B cell (primary cell): ENCODE data around the gene ZNF189. TPM values are rescaled to one million over a fixed set of nuclear protein-coding genes. Genes with fewer than 3 reads are reported as not detected.

Experiments
- ATAC-seq: fragments of 200-7000 bp; cut with Tn5 transposase; one replicate; pipeline ENCODE4 v1.10.0; 2021; ENCODE audit warnings: low read depth, mild to moderate bottlenecking, moderate number of reproducible peaks, moderate library complexity
- CTCF ChIA-PET: fragments of 350-600 bp; sonication (Branson Sonifier 250); formaldehyde crosslinking; loops from one replicate; lab custom pipeline; 2021; ENCODE audit warnings: antibody characterized with exemption, inconsistent platforms; lab: Charles Lee
- POLR2A ChIA-PET: fragments of 350-600 bp; sonication (Branson Sonifier 250); formaldehyde crosslinking; loops from one replicate; lab custom pipeline; 2021; ENCODE audit warnings: antibody characterized with exemption; lab: Charles Lee
- DNase-seq: peaks from one replicate; pipeline ENCODE4 v3.0.0; 2013
- H2AFZ ChIP-seq: 2 replicates; pipeline ENCODE4 v1.6.1; 2012; ENCODE audit warnings: mild to moderate bottlenecking, low read depth, low read length; ENCODE audit not compliant: insufficient read depth, poor library complexity, severe bottlenecking
- H3K27ac ChIP-seq, 2 donors: 1 replicate in 1 of 2; 2 replicates in 1 of 2; pipeline ENCODE4 v1.5.1; 2012 to 2013; ENCODE audit warnings: low read length in 2 of 2, mild to moderate bottlenecking in 2 of 2, moderate library complexity in 1 of 2
- H3K27me3 ChIP-seq, 4 experiments: fragments of 200-600 bp in 1 of 4; sonication (generic) in 1 of 4; replicated peaks in 1 of 4; 1 replicate in 2 of 4; 2 replicates in 2 of 4; pipeline versions ENCODE4 v1.6.1 to v1.7.0; 2013 to 2016; ENCODE audit warnings: low read length in 3 of 4, mild to moderate bottlenecking in 2 of 4, mixed read lengths in 1 of 4, moderate library complexity in 1 of 4; ENCODE audit not compliant: insufficient read depth in 4 of 4, control insufficient read depth in 3 of 4; ENCODE audit errors: control extremely low read depth in 1 of 4
- H3K36me3 ChIP-seq, 2 experiments: replicated peaks in 1 of 2; 1 replicate in 1 of 2; 2 replicates in 1 of 2; pipeline versions ENCODE4 v1.6.1 to v1.7.1; 2013; ENCODE audit warnings: low read length in 1 of 2; ENCODE audit not compliant: insufficient read depth in 2 of 2, control insufficient read depth in 1 of 2; ENCODE audit errors: control extremely low read depth in 1 of 2, extremely low read depth in 1 of 2
- H3K4me1 ChIP-seq, 2 donors: fragments of 200-600 bp in 1 of 2; sonication (generic) in 1 of 2; 1 replicate in 1 of 2; 2 replicates in 1 of 2; pipeline versions ENCODE4 v1.5.1 to v1.6.1; 2013 to 2017; ENCODE audit warnings: low read length in 2 of 2; ENCODE audit not compliant: control insufficient read depth in 2 of 2, insufficient read depth in 2 of 2
- H3K4me2 ChIP-seq: replicated peaks from 2 replicates; pipeline ENCODE3; 2012; ENCODE audit warnings: mild to moderate bottlenecking, low read depth, low read length; ENCODE audit not compliant: poor library complexity, severe bottlenecking
- H3K4me3 ChIP-seq, 5 experiments: fragments of 200-600 bp in 1 of 5; sonication (generic) in 1 of 5; 1 replicate in 3 of 5; 2 replicates in 2 of 5; pipeline versions ENCODE4 v1.5.1 to v1.7.0; 2011 to 2016; ENCODE audit warnings: low read length in 4 of 5, mild to moderate bottlenecking in 4 of 5, low read depth in 2 of 5, control low read depth in 1 of 5, moderate library complexity in 1 of 5; ENCODE audit not compliant: insufficient read depth in 1 of 5; ENCODE audit errors: control extremely low read depth in 1 of 5, extremely low read depth in 1 of 5
- H3K79me2 ChIP-seq: fragments of 200-600 bp; sonication (generic); one replicate; pipeline ENCODE4 v1.6.0; 2016; ENCODE audit warnings: low read length; ENCODE audit not compliant: control insufficient read depth, insufficient read depth
- H3K9ac ChIP-seq: fragments of 200-600 bp; sonication (generic); 2 replicates; pipeline ENCODE4 v1.6.1; 2017; ENCODE audit warnings: mild to moderate bottlenecking, low read length, moderate library complexity
- H3K9me3 ChIP-seq, 3 donors: one replicate each; pipeline versions ENCODE4 v1.6.1 to v1.7.1; 2013; ENCODE audit warnings: low read length in 2 of 3; ENCODE audit not compliant: control insufficient read depth in 2 of 3, insufficient read depth in 1 of 3; ENCODE audit errors: control extremely low read depth in 1 of 3
- H4K20me1 ChIP-seq: 2 replicates; pipeline ENCODE4 v1.6.0; 2012; ENCODE audit warnings: mild to moderate bottlenecking, low read length; ENCODE audit not compliant: insufficient read depth, control insufficient read depth, poor library complexity, severe bottlenecking
- H3K27ac Mint-ChIP-seq: one replicate; pipeline ENCODE4 v1.8.0; 2021; ENCODE audit warnings: mixed read lengths
- H3K27me3 Mint-ChIP-seq: one replicate; pipeline ENCODE4 v1.8.0; 2021; ENCODE audit warnings: mixed read lengths
- H3K4me1 Mint-ChIP-seq: one replicate; pipeline ENCODE4 v1.8.0; 2021; ENCODE audit warnings: mixed read lengths
- H3K4me3 Mint-ChIP-seq: one replicate; pipeline ENCODE4 v1.8.0; 2021; ENCODE audit warnings: mixed read lengths
- H3K9me3 Mint-ChIP-seq: one replicate; pipeline ENCODE4 v1.8.0; 2022; ENCODE audit warnings: mixed read lengths; ENCODE audit not compliant: insufficient read depth
- EZH2 ChIP-seq: IDR thresholded peaks from 2 replicates; pipeline ENCODE4 v1.6.1; 2012; ENCODE audit warnings: borderline replicate concordance, low read depth, mild to moderate bottlenecking, moderate library complexity, low read length; ENCODE audit not compliant: insufficient read depth, poor library complexity, severe bottlenecking
- WGBS: methylation state at CpG from one replicate; pipeline ENCODE4 v1.1.5; 2013; ENCODE audit warnings: missing lambda C conversion rate; ENCODE audit not compliant: insufficient coverage; 5-methylcytosine and 5-hydroxymethylcytosine counted together
- intact Hi-C: fragments of 100-400 bp; cut with micrococcal nuclease; formaldehyde crosslinking; loops from one replicate; pipeline ENCODE4 v1.10.0; 2022
- polyA plus RNA-seq: library from polyadenylated mRNA; depleted of rRNA; stranded (reverse); fragments of >200 nt; gene quantifications from 2 replicates; pipeline ENCODE4 v1.2.3, GENCODE V29; 2012
- total RNA-seq, 2 donors: library from RNA; stranded (reverse); fragments of 120-200 nt in 1 of 2; gene quantifications; 1 replicate in 1 of 2; 2 replicates in 1 of 2; pipeline versions ENCODE4 v1.2.3 to v1.2.4, GENCODE V29; 2013 to 2022
- TF ChIP-seq, protein P1 (sequence below): fragments of 200-600 bp; IDR thresholded peaks from one replicate; pipeline ENCODE4 v1.8.0; 2022; ENCODE audit warnings: antibody characterized with exemption, mild to moderate bottlenecking

The ZNF189 gene
- total and polyA plus RNA-seq, 2 donors (not counting 1 experiment from before 2014, with no cell fraction given): 4.0 to 25.7 TPM

DNA sequence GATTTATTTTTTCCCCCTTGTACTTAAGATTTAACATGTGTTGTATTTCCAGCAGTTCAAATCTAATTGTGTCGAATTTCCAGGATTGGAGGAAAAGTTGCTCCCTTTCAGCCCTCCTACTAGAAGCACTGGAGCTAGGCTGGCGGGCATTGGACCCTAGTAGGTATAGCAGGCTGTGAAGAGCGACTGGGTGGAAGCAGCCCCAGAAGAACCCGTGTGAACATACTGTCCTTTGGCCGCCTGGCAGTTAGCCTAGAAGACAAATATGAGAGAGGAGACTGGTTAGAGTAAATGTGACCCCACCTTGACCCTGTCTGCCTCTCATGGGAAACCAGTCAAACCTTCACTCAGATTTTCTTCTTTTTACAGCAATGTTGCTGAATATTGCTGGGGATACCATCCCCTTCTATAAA lies 23.0 kb downstream of the ZNF189 start:
- ChIA-PET POLR2A (no interaction called here), CTCF (no interaction called here)
- no CpG with 5 or more reads among the region's 5 CpGs for WGBS
- Mint-ChIP-seq H3K27ac (no peak overlapping the region), H3K4me3 (no peak overlapping the region), H3K9me3 (peaks cover 11% of the 10 kb centered on the region), H3K4me1 (no peaks in the 10 kb centered on the region), H3K27me3 (peaks cover 4% of the 10 kb centered on the region)
- peaks cover 0 to 14% (median 0%) of the 10 kb centered on the region in 3 donors for H3K9me3 ChIP-seq
- no peak overlapping the region for H3K4me3 ChIP-seq
- H4K20me1 ChIP-seq: no peaks in the 10 kb centered on the region
- H3K4me1 ChIP-seq: no peaks in the 10 kb centered on the region
- no peak overlapping the region for H3K4me2 ChIP-seq
- intact Hi-C loops: no loop called here
- no peaks in the 10 kb centered on the region for H3K79me2 ChIP-seq
- no peak for DNase-seq
- no peak overlapping the region for H3K27ac ChIP-seq
- no peak for ATAC-seq
- H3K9ac ChIP-seq: no peak overlapping the region
- TF ChIP-seq, protein P1, sequence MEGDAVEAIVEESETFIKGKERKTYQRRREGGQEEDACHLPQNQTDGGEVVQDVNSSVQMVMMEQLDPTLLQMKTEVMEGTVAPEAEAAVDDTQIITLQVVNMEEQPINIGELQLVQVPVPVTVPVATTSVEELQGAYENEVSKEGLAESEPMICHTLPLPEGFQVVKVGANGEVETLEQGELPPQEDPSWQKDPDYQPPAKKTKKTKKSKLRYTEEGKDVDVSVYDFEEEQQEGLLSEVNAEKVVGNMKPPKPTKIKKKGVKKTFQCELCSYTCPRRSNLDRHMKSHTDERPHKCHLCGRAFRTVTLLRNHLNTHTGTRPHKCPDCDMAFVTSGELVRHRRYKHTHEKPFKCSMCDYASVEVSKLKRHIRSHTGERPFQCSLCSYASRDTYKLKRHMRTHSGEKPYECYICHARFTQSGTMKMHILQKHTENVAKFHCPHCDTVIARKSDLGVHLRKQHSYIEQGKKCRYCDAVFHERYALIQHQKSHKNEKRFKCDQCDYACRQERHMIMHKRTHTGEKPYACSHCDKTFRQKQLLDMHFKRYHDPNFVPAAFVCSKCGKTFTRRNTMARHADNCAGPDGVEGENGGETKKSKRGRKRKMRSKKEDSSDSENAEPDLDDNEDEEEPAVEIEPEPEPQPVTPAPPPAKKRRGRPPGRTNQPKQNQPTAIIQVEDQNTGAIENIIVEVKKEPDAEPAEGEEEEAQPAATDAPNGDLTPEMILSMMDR: no peak
- TF ChIP-seq EZH2: no peak
- H3K27me3 ChIP-seq: peaks cover 0 to 2% (median 0%) of the 10 kb centered on the region in 4 experiments
- no peaks in the 10 kb centered on the region for H3K36me3 ChIP-seq
- no peak overlapping the region for H2AFZ ChIP-seq

DNA sequence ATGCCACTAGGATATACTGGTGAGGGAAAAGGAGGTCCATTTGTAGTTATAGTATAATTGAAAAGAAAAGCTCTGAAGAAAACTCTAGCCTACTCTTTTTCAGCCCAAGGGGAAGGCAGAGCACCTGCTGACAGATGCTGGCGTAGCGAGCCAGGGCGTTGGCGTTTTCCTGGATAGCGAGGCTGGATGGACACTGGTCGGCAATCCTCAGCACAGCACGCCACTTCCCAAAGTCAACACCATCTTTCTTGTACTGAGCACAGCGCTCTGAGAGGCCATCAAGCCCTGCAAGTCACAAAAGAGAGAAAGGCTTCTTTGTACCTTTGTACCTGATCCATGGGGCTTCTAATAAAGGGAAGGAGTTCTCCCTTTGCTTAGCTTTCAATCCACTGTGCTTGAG lies 28.7 kb downstream of the ZNF189 start:
- intact Hi-C loops: no loop called here

More for the DNA sequence above, 28.7 kb downstream of the ZNF189 start:
- H3K4me3 ChIP-seq: no peak overlapping the region
- WGBS: 98% methylated on average over 7 of the region's 8 CpGs
- CTCF ChIA-PET: interaction anchor here (1.0 to 1.5 kb wide), 2 partner anchors 17 to 22 kb away, joined by 3 to 4 read pairs; no protein-coding TSS in a partner anchor
- H3K36me3 ChIP-seq: no peaks in the 10 kb centered on the region
- no peak overlapping the region for H3K9ac ChIP-seq
- no peak overlapping the region for H2AFZ ChIP-seq
- Mint-ChIP-seq H3K4me1 (peaks cover 10% of the 10 kb centered on the region), H3K27ac (no peak overlapping the region), H3K4me3 (no peak overlapping the region), H3K27me3 (peaks cover 4% of the 10 kb centered on the region), H3K9me3 (no peaks in the 10 kb centered on the region)
- peaks cover 6 to 9% of the 10 kb centered on the region in 2 donors for H3K4me1 ChIP-seq
- H4K20me1 ChIP-seq: no peaks in the 10 kb centered on the region
- TF ChIP-seq, protein P1: no peak
- DNase-seq (no peak), ATAC-seq (no peak)
- no peaks in the 10 kb centered on the region for H3K79me2 ChIP-seq
- H3K4me2 ChIP-seq: no peak overlapping the region
- H3K9me3 ChIP-seq: no peaks in the 10 kb centered on the region
- peaks cover 0 to 3% (median 1%) of the 10 kb centered on the region in 4 experiments for H3K27me3 ChIP-seq
- POLR2A ChIA-PET: no interaction called here
- peak overlapping the region; percentile 8 to 47 for H3K27ac ChIP-seq
